C1 segment of cervical spinal cord (tissue), 14 donors: Measurements from ENCODE around the gene SDK2.

ENCODE experiments used
- DNase-seq, 14 donors: peaks; one replicate each; lab custom pipeline; 2025; lab: John Stamatoyannopoulos, UW

Gene SDK2

DNA sequence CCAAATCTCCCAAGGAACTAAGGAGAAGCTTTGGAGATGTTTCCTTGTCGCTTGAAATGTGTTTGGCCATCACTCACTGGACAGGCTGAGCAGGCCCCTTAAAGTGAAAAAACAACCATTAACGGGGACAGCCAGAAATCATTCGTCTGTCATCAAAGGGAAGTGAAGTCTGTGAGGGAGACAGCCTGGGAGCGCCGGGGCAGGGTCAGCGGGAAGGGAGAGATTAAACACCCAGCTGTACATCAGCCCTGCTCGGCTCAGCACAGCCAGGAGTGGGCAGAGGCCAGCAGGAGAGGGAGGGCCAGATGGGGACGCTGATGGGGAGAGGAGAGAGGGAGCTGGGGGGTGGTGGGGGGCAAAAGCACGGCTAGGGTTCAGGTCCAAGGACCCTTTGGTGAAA is 105.1 kb downstream of the SDK2 start:
- DNase-seq = no peak

GRCh38 chr17:73538445-73538844 is 105.8 kb downstream of the SDK2 start:
- DNase-seq = no peak

DNA sequence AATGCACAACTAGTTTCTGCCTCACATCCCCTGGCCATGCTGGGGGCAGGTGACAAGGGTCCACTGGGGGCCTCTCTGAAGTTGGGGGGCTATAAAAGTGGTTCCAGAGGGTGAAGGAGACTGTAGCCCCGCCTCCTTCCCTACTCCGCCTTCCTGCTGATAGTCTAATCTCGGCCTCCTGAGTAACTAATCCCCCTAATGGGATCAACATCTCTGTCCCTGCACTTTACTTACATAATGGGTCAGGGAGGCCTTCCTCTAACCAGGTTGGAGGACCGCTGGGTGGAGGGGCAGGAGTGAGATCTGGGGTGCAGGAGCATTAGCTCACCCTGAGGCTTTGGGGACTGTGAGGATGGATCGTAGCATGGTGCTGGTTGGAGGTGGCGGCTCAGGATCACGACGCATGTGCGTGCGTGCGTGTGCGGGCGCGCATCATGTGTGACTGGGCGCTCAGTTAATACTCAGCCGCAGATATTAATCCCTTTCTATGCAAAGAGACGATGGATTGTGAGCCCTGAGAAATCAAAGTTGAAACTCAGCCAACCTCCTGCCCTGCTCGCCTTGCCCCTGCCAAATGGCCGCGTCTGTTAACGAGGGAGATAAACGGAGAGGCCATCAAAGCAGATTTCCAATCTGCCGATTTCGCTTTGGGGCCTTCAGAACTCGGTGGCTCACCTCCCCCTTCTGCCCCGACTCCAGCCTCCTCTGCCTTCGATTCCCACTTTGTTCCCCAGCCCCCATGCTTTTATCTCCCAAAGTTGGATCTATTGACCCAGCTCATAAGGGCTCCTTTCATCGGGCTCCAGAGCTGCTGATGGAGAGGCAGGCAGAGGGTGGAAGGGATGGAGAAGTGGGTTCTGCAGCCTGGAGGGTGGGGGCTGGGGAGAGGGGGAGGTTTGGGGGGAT is 107.3 kb downstream of the SDK2 start:
- DNase-seq = no peak

DNA sequence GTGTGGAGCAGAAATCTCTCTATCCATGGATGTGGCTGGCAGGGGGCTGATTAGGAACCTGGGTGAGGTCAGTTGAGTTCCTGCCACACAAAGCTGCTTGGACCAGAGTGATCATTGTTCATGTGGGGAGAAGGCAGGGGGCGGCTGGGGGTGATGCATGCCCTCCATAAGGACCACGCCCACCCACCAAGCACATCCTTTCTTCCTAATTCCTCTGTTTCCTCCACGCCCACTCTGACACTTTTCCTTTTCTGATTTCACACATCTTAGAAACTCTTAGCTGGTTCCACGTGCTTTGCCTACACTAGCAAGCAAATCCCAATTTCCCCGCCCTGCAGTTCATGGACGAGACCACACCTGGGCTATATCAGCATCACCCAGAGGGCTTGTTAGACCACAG is 108.5 kb downstream of the SDK2 start:
- DNase-seq = no peak

GRCh38 chr17:73534209-73534909 is 109.9 kb downstream of the SDK2 start:
- DNase-seq = no peak

GRCh38 chr17:73533781-73534180 is 110.5 kb downstream of the SDK2 start:
- peak in 1 of 14 donors; percentile 58 for DNase-seq

- peak; percentile 25 to 97 (median 78) for DNase-seq
Observed at GRCh38 chr17:73533127-73533526, 111.1 kb downstream of the SDK2 start.

DNA sequence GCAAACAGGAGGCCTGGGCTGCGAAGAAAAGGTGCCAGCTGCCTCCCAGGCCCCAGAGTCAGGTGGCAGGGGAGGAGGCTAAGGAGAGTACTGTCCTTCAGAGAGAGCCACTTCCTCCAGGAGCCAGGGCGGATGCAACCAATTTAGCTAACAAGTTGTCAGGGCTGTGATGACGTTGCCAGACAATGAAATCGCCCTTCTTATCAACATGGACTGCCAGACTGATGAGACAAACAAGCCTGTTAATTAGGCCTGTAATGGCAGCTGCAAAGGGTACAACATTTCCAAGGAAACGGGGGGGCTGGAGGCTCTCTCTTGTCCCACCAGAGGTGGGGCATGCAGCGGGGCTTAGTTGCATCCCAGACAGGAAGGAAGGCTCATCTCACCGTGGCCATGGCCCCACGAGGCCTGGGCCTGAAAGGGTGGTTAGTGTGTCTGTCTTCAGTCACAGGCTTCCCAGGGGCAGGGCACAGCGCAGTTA is 111.8 kb downstream of the SDK2 start:
- DNase-seq = peak in 1 of 14 donors; percentile 81

DNA sequence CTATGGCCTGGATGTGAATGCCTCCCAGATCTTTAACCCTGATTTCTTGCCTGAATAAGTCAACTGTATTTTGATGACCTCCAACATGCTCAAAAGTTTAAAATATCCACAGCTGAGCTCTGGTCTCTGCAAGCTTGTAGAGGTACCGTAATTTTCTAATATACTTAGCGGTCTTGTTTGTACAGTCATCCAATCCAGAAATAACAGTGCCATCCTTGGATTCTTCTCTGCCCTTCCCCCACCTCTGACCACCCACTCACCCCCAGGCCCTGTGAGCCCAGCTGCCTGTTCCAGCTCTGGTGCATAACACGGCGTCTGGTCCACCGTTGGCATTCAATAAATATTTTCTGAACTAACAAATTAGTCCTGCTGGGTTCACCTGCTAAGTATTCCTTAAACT is 113.1 kb downstream of the SDK2 start:
- DNase-seq = no peak

DNA sequence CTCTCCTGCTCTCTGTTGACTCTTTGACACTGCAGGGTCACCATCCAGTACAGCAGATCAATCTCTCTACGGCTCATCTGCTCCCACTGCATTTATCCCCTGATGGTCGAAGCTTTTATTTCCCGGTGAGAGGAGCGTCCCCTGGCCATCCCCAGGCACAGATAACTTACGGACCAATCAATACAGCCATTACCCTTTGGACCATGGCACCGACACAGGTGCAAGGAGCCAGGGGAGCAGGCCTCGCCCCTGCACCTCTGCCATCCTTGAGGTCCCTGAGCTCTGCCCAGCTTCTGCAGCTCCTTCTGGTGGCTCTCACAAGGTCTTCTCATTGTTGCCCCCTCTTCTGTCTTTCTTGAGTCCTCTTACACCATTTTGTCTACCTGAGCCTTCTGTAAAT is 115.6 kb downstream of the SDK2 start:
- no peak for DNase-seq

DNA sequence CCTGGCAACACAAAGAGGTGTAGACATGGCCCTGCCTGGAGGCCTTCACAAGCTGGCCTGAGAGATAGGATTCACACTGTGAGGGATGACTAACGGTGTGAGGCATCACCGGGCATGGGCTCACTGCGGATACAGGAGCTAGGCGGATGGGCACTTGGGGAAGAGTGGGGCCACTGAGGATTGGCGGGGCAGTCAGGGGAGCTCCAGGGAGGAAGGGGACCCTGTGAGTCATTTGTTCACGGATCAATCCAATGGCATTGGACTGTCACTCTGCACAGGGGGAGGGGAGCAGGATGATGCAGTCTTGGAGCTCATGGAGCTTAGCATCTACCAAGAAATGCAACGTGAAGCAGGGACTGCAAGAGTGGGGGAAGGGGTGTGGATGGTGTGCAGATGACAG is 117.3 kb downstream of the SDK2 start:
- DNase-seq = no peak

DNA sequence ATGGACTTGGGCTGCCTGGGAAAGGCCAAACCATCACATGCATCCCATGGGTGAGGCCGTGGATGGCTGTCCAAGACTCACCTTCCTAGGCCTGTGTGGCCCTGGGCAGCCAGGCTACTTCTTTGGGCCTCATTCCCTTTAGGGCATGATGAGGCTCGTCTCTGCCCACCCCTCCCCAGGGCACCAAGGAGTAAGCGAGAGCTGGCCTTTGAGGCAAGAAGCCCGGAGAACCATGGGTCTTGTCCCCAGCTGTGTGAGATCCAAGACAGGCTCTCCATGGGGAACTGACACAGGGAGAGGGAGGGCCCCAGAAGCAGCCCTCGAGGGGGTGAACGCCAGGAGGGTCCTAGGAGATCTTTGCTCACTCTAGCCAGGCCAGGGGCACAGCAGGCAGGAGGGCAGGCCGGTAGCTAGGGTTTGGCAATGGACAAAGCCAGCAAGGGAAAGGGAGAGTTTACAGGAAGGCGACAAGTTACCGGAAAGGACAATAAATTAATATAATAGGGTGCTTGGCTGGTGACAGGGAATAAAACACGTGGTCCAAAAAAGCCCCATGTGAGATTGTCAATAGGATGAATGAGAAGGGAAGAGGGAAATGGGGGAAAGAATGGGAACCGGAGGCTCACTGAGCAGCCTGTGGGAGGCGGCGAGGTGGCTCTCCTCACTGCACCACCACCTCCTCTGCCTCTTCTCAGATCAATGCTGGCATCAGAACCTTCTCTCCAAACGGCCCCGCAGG is 119.1 kb downstream of the SDK2 start:
- no peak for DNase-seq

- no peak for DNase-seq
Observed at GRCh38 chr17:73522696-73523095, 121.5 kb downstream of the SDK2 start.

GRCh38 chr17:73522107-73522506 is 122.1 kb downstream of the SDK2 start:
- DNase-seq = no peak

DNA sequence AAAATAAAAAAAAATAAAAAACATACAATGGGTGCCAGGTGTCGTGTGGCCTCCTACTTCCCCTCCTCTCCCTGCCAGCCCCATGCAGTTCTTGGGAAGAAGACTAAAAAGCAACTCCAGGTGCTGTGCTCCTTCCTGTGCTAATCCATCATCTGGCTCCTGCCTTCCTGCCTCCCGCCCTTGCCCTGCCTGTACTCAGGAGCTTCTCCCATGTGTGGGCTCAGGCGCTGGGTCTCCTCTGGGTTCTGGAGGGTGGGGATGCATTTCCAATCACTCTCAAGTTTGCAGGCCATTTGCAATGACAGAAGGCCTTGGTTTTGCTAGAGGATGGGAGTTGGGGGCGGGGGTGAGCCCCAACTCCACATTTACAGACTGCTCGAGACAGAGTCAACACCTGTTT is 122.9 kb downstream of the SDK2 start:
- no peak for DNase-seq

GRCh38 chr17:73520369-73520761 is 123.9 kb downstream of the SDK2 start:
- no peak for DNase-seq

DNA sequence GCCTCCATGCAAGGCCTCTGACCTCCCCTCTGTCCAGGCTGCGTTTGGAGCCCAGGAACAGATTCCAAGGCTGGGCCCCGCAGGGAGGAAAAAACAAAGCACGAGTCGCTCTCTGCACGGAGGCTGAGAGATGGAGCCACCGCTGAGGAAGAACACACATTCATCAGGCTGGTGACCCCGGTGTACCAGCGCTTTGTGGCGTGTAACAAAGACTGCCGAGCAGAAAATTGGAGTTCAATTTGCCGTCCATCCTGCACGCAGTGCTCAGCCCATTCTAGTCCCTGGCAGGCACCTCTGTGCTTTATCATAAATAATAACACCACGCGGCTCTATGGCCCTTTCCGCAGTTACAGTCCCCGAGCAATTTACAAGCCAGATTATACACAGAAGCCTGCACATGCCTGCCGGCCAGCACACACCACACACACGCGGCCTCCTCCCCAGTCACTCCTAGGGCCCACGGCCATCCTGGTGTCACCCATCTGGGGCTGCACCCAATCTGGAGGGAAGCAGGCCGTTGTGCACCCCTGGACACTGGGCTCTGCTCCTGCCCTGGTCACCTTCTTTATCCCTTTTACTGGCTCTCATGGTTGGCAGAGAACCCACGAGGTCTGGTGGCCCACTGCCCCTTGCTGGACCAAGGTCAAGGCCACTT is 124.4 kb downstream of the SDK2 start:
- DNase-seq = no peak

- no peak for DNase-seq
Observed at GRCh38 chr17:73519011-73519410, 125.2 kb downstream of the SDK2 start.

GRCh38 chr17:73516431-73516830 is 127.8 kb downstream of the SDK2 start:
- peak in 4 of 14 donors; percentile 11 to 61 (median 27) for DNase-seq

DNA sequence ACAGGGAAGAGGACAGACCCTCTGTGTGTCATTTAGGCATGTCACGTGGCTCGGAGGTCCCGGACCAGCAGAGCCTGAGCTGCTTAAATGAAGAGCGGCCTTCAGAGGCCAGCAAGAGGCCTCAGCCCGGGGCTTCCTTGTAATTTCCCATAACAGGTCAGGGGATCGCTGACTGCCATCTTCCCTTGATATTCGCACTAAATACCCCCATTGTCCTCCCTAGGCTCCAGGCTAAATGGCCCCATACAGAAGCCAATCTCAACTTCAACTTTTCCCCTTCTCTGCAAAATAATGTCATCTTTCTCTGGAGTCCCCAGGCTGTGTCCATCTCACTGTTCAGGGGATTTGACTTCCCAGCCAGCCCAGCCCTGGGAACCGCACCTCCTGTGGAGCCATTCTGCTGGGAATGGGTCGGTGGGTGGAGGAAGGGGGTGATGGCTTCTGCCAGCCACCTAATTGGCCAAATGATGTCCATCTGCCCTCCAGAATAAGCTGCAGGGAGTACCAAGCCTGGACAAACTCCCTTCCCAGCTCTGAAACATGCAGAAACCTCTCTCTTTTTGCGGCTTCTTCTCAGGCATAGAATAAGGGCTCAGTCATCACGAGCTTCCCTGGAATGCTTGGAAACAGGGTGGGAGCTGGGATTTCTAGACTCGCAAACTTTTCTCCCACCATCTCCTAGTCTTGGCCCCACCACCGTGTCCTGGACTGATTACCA is 129.9 kb downstream of the SDK2 start:
- no peak for DNase-seq

- DNase-seq = peak in 1 of 14 donors; percentile 8
Observed at GRCh38 chr17:73513426-73513825, 130.8 kb downstream of the SDK2 start.
